GM19397 (cell line): ENCODE data around the gene ALG5.

Source experiments
- ATAC-seq: cut with Tn5 transposase; IDR thresholded peaks from one replicate; pipeline ENCODE4 v1.9.1; 2021; ENCODE audit warnings: mild to moderate bottlenecking, moderate library complexity; ENCODE audit not compliant: unreplicated experiment

ALG5 gene

DNA sequence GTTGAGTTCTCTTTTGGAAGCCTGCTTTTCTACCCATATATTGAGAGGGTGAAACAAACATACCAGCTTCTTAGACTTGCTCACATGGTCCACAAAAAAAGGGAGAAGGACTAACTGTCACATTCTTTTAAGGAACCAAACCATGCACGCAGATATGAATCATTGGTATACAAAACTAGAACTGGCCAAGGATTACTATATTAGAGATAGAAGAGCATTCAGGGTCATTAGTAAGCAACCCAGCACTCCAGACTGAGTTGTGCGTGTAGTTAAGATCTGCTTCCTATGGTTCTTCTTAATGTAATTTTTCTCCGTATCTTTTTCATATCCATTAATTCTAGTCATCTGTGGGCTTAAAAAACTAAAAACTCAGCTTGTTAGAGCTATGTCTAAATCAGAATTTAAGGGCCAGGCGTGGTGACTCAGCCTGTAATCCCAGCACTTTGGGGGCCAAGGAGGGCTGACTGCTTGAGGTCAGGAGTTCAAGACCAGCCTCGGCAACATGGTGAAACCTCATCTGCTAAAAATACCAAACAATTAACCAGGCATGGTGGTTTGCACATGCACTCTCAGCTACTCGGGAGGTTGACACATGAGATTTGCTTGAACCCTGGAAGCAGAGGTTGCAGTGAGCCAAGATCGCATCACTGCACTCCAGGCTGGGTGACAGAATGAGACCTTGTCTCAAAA is 19.6 kb downstream of the ALG5 start:
- no peak for ATAC-seq

DNA sequence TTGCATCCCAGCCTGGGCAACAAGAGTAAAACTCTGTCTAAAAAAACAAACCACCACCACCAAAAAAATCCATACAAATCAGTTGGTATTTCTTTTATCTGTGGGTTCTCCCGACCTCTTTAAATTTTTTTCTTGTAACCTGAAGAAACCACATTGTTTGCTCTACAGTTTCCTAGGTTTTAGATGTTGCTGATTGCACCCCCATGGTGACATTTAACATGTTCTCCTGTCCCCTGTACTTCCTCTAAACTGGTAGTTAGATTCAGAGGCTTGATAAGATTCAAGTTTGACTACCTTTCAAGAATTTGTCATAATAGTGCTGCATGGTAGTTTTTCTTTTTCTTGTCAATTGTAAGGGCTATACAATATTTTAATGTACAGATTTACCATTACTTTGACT is 24.0 kb downstream of the ALG5 start:
- ATAC-seq: no peak

DNA sequence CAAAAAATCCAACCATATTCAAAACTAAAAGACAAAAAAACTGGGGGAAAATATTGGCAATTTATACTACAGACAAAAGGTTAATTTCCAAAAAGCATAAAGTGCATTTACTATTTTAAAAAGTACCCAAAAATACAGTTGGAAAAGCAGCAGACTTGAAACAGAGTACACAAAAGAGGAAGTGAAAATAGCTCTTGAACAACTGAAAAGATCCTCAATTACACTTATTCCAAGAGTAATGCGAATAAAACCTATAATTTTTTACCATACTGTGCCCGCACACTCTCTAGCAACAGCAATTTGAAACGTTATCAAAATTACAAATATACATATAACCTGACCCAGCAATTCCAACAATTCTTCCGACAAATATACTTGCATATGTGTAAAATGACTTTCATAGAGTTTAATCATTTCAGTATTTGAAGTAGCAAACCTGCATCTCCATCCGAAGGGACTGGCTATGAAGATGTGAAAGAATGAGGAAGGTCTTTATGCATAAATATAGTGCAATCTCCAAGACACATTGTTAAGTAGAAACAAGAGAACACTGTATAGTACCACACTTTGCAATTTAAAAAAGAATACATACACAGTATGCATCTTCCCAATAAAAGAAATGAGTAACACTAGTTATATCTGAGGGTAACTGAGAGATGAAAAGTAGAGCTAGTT is 25.4 kb downstream of the ALG5 start:
- ATAC-seq: peak; percentile 57

DNA sequence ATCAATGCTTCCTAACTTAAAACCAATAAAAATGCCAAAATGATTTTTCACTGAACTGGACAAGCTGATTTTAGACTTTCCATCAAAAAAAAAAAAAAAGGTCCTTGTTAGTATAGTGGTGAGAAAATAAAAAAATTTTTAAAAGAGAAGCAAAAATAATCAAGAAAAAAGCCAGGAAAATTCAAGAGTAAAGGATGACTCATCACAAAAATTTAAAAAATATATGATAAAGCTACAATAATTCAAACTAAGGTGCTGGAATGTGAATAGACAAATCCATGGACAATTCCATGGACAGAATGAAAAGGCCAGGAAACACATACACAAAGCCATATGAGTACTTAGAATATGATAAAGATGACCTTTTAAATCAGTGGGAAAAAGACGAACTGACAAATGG is 26.1 kb downstream of the ALG5 start:
- no peak for ATAC-seq

DNA sequence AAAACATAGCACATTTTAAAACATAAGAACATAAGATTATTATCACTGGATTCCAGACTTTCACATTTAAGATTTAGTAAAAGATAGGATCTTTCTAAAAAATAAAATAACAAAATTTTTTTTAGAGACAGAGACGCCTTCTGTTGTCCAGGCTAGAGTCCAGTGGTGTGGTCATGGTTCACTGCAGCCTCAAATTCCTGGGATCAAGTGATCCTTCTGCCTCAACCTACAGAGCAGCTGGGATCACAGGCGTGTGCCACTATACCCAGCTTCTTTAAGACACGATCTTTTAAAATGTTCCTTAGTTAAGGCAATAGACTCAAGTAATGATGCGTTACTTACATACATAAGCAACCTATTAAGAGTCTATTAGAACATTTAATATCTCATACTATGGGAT is 32.7 kb downstream of the ALG5 start:
- no peak for ATAC-seq

DNA sequence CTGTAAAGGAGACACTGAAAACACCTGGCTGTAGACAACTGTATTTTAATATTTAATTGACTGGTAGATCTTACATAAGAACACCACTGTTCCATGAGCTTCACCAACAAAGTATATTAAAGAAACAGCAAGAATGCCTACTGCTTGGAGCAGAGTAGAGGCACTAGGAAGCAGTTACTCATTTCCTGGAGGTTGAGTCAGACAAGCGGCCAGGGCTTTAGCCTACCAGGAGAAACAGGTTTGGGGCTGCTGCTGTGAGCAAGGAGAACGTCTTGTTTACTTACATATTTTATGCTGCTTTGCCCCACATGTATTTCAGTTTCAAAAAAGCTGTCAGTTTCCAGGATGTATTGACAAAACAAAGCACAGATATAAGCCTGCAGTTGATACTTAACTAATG is 33.4 kb downstream of the ALG5 start:
- ATAC-seq: no peak

DNA sequence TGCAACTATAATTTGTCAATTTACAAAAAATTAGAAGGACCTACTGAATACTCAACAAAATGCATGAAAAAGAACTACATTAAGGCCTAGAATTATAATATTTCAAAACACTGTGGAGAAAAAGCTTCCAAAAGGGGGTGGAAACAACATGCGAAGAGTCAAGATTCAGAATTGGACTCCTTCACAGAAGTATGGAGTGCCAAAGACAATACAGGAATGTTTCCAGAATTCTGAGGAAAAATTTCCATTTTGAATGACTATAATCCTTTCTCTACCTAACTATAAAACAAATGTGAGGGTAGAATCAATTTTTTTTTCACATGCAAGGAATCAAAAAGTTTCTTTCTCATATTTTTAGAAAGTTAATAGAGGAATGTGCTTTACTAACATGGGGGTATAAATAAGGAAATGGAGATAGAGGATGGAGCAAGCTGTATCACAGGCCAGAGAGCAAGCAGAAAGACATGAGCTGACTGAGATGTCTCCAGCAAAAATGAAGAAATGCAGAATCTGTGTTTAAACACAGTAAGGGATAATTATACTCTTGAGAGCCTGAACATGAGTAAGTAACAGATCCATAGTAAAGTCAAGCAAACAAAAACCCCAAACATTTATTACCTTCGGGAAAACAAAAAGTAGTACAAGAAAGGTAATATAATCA is 39.6 kb downstream of the ALG5 start:
- ATAC-seq: no peak

DNA sequence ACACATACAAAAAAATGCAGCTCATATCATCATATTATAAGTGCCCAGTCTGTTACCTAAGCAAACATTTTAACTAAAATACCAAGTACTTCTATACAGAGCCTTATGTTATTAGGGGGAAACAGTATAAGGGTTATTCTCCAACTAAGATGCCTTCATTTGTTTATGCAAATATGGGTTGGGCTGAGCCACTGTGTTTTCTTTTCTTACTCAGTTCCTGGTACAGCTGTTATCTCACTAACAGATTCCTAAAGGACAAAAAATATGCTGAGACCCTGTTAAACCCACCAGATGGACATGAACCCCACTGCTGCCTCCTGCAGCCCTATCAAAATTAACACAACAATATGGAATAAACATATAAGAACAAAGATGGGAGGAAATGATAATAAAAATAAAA is 44.6 kb downstream of the ALG5 start:
- no peak for ATAC-seq

DNA sequence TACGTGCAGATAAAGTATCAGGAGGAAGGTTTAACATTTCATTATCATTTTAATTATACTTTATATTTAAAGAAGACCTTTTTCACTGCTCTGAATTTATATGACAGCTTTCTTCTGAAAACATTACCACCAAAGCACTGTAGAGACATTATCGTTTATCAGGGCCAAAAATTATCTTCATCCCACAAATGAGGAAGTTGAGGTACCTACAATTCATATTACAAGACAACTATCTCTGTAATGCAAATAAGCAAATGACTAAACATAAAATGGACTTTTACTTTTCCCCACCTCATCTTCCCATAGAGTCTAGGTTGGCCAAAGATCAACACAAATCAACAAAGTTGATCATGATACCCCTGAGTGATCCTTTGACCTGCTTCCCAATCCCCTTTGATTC is 48.2 kb downstream of the ALG5 start:
- no peak for ATAC-seq

DNA sequence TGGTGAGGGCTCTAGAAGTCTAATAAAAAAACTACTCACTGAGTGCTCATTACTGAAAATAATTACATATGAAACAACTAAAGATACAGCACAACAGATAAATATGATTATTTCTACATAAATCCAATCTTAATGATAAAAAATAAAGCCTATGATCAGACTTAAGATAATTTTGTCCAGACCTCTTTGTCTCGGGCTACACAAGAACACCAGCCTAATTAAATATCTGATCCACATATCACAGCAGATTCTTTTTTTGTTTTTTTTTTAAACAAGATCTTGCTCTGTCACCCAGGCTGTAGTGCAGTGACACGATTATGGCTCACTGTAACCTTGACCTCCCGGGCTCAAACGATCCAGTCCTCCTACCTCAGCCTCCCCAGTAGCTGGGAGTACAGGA is 48.8 kb downstream of the ALG5 start:
- ATAC-seq: no peak

DNA sequence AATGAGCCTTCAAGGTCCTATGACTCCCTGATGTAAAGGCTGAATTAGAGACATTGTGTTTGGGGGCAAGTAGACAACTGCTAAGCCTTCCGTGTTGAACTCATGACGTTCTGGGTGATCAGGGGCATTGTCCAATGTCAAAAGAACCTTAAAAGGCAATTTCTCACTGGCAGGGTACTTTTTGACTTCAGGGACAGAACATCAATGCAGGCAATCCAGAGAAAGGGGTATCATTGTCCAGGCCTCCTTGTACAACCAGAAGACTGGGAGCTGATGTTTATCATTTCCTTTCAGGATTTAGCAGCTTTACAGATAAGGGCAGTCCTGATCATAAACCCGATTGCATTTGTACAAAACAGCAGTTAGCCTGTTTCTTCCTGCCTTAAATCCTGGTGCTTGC is 54.1 kb downstream of the ALG5 start:
- no peak for ATAC-seq

DNA sequence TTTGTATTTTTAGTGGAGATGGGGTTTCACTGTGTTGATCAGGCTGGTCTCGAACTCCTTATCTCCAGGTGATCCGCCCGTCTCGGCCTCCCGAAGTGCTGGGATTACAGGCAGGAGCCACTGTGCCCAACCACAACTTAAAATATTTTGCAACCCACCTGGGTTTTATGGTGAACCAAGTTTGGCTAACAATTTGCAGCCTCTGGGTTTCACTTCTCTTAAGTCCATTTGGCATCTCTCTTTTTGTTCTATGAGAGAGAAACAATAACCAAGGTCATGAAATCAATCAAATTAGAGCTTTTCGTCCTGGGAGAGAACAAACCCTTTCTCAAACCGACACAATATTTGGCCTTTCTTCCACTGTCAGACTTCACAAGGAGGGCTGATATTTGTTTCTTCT is 73.5 kb downstream of the ALG5 start:
- no peak for ATAC-seq

DNA sequence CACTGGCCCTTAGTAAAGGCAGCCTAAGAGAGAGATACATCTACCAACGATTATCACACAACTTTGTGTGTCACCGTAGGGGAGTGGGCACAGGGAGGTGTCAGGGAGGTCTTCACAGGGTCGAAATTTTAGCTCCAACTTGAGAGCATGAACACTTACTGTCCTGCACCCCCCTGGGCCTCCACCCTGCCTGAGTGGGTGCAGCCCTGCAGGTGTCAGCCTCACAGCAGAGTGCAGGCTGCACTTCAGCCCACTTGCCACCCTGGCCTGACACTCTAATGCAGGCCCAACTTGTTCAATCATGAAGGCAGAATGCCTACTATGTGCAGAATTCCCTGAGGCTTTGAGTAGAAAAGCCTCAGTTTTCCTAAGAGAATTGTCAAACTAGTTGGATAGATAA is 75.1 kb downstream of the ALG5 start:
- ATAC-seq: no peak

DNA sequence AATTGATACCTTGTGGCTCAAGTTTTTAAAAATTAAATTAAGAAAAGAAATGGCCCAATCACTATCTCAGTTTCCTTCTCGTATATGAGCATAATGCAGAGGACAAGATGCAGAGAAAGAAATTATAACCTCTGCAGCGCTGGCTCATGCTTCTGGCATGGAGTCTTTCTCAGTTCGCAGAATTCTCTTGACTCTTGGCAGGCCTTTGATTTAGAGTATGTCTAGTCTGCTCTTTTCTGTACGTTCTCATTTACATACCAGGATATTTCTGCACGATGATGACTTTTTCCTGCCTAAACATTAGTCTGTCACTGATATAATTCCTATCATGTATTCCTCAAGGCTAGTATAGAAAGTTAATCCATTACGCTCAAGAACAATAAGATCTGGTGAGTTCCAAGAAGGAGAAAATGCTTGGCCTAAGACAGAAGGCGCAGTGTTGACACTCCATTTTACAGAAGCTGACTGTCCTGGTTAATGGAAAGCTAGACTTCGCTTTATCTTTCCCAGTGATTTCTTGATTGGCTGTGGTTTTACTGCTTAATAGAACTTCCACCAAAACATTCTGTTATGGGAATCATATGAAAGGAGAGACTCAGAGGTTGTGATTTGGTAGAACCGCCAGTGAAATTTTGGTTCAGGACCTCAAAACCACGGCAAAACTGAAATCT is 77.4 kb downstream of the ALG5 start:
- no peak for ATAC-seq

DNA sequence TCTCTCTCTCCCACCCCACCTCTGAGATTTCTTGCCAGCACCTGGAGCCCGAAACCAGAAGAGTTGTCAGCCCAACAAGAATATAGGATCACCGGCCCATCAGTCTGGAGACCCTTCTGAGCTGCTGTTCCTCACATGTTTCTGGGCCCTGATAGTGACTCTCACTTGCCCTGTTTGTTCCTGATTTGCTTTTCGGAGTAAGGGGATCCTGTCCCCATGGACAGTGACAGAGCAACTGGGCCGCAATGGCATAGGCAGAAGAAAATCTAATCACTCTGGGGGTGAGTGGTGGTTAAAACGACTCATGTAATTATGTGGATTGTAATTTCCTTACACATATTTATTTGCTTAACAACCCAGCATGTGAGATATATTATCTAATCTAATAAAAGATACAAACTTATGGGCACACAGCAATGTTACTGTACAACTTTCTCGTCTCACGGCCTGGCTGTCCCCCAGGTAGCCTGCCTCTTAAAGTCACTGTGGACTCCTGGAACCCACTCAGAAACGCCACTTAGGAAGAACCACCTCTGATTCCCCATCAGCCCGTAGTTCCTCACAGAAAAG is 78.4 kb downstream of the ALG5 start:
- no peak for ATAC-seq

DNA sequence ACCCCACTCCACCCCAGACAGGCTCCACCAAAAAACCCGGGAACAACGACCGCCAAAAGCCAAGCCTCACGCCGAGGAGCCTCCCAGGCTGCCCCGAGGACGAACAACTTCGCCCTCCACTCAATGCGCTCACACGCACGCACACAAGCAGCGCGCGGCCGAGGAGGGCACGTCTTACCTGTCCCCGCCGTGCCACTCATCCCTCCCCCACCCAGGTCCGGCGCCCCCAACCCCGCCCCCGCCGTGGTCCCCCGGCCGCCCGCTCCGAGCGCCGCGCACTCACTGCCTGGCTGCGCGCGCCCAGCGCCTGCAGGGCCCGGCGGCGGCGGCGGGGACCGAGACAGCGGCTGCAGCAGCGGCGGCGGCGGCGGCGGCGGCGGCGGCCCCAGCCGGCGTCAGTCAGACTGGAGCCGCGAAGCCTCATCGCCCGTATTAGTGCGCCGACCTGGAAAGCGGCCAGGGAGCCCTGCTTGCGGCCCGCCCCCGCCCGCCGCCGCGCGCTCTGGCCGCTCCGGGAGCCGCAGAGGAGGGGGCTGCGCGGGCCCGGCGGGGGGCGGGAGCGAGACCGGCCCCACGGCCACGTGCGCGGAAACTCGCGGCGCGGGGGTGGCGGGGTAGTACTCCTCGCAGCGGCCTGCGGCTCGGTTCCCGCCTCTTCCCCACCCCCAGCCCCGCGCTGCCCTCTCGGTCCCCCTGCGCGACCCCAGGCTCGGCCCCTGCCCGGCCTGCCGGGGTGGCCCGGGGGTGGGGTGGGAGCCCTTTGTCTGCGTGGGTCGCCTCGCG is 79.1 kb downstream of the ALG5 start, which contains the start of gene SMAD9:
SMAD9 (minus strand) TSS at position 406 of the 783 bp plus-strand sequence. CDS start 40,549 bp downstream, outside the sequence.
- peak; percentile 76 for ATAC-seq

DNA sequence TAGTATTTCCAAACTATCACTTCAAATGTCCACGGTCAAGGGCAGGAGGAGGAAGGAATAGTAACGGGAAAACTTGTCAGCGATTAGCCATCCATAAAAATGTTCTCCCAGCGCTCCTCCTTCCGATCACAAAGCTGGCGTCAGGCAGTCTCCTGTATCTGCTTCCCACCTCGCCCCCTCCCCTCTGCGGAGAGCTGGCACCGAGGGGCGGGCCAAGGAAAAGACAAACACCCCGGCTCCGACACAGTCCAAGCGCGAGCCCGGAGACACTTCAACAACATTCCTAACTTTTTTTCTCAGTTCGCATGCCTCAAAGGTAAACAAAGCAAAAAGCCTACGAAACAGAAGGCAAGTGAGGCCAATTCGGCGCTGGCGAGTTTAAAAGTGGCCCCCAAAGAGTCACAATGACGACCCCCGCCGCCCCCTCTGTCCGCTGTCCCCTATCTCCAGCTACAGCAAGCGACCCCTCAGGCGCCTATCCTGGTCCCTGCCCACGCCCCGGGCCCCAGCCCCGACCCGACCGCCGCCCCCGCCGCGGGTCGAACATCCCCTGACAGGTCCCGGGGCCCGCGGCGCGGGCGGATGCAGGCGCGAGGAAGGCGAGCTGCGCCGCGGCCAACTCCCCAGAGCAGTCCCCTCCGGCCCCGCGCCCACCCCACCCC is 79.8 kb downstream of the ALG5 start:
- ATAC-seq: peak; percentile 15

DNA sequence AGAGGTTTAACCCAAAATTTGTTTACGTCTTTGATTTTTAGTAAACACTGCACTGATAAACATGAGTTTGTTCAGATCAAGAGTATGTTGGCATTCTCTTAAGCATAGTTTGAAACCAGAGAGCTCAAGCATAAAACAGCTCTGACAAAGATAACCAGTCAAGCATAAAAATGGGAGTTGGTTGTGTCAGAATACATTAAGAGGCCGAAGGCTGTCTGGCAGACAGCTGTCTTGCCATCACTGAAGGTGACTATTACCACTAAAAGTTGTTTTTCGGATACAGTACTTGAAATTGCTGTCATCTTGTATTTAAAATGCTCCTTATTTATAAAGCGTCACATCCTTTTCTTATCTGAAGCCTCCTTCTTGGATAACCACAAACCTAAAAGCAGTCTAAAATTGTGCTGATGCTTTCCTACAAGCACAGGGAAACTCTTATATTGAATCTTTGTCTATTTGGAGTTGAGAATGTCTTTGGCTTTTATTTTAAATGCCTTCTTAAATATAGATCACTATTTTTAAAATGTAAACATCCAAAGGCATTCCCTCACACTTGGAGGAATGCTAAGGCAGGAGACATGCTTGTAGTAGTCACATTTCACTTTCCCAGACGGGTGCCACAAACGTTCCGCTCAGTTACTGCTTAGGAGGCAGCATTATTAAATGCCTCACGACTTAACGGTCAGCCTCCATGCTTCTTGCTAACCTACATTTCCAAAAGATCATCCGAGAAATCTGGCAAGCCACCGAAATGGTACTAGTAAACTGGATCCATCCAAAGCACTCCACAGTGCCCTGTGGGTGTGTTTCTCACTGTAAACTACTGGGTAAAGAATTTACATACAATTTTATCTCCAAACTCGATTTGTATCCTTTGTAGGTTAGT is 80.7 kb downstream of the ALG5 start:
- no peak for ATAC-seq

DNA sequence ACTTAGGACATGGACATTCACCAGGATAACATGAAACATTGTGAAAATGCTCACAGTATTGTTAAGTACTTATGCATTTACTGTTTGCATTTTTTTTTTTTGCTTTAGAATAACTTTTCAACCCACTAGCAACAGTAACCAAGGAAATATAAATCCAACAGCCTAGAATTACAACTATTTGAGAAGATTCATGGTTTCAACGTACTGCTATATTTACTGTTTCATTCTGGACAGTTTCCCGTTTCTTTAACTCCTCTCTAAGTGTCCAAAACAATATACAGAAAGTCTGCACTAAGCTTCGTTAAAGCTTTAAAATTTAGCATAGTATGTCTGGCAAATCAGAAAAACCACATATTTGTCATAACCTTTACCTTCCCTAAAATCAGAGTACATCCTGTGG is 81.8 kb downstream of the ALG5 start:
- no peak for ATAC-seq
